ENCODE data around the gene PUS10.
"Not testable (repeated sequence)": the region's sequence is repeated elsewhere in the genome, so short reads cannot be mapped to it uniquely, and the experiment has no call there.

The PUS10 gene

GRCh38 chr2:60984720-60985119 is 33.3 kb downstream of the PUS10 start:
- DNase-seq (ENCODE audit: low spot score) = no peak
- in situ Hi-C loops (cut with MboI; ENCODE audit: low pct_unique_long_range_greater_than_20kb, low sequenced_read_pairs, unreplicated experiment) = no loop called here
- TF ChIP-seq, protein P1, sequence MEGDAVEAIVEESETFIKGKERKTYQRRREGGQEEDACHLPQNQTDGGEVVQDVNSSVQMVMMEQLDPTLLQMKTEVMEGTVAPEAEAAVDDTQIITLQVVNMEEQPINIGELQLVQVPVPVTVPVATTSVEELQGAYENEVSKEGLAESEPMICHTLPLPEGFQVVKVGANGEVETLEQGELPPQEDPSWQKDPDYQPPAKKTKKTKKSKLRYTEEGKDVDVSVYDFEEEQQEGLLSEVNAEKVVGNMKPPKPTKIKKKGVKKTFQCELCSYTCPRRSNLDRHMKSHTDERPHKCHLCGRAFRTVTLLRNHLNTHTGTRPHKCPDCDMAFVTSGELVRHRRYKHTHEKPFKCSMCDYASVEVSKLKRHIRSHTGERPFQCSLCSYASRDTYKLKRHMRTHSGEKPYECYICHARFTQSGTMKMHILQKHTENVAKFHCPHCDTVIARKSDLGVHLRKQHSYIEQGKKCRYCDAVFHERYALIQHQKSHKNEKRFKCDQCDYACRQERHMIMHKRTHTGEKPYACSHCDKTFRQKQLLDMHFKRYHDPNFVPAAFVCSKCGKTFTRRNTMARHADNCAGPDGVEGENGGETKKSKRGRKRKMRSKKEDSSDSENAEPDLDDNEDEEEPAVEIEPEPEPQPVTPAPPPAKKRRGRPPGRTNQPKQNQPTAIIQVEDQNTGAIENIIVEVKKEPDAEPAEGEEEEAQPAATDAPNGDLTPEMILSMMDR (IDR thresholded peaks at IDR 0.05; ENCODE audit: extremely low read depth, insufficient read depth, missing control alignments) = no peak

- DNase-seq (ENCODE audit: low spot score); in situ Hi-C loops (cut with MboI; ENCODE audit: low pct_unique_long_range_greater_than_20kb, low sequenced_read_pairs, unreplicated experiment): not testable (repeated sequence)
These were observed 36.0 kb downstream of the PUS10 start for GRCh38 chr2:60982066-60982465.

DNA sequence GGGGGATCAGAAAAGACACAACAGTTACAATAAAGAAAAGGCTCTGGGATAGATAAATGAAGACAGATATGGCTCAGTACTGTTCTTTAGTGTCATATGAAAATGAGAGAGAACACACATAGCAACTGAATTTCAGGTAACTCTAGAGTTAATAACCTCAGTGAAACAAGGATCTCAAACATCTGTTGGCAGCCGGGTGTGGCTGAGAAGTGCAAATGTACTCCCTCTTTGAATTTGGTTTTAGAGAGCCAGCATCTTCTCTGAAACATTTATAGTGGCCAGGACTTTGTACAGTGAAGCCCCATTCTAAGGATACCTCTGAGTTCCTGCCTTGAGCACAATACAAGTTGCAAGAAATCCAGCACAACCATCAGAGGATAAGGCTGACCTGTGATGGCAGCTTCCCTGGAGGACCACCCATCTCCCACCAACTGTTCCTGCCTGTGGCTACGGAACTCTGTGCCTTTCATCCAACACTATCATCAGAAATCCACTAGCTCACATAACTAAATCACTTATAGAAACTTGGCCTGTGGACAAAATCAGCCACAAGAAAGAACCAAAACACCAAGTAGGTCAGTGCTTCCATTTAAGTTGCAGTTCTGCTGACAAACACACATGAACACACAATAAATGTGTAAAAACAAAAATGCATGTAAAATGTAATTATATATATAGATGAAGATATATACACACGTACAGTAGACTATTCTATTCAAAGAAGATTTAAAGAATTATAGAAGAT is 37.8 kb downstream of the PUS10 start:
- TF ChIP-seq, protein P1 (IDR thresholded peaks at IDR 0.05; ENCODE audit: extremely low read depth, insufficient read depth, missing control alignments) = no peak
- DNase-seq (ENCODE audit: low spot score) = no peak
- in situ Hi-C loops (cut with MboI; ENCODE audit: low pct_unique_long_range_greater_than_20kb, low sequenced_read_pairs, unreplicated experiment) = no loop called here

DNA sequence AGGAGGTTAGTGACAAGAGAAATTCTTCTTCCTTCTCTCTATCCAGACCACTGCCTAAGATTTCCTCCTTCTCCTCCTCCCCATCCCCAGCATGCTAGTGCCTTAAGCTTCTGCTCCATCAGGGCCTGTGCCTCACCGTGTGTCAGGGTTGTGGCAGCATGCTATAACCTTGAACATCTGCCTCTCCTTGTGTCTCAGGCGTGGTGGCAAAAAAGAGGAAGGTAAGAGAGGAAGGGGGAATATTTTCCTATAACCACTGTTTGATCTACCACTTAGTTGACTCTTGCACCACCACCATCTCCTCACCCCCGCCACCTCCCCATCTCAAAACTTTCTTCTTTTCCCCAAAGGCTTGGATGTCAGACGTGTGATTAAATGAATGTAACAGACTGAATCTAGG is 38.8 kb downstream of the PUS10 start:
- no peak for DNase-seq (ENCODE audit: low spot score)
- TF ChIP-seq, protein P1 (IDR thresholded peaks at IDR 0.05; ENCODE audit: extremely low read depth, insufficient read depth, missing control alignments) = no peak

GRCh38 chr2:60977562-60977895 is 40.5 kb downstream of the PUS10 start:
- in situ Hi-C loops (cut with MboI; ENCODE audit: low pct_unique_long_range_greater_than_20kb, low sequenced_read_pairs, unreplicated experiment) = no loop called here
- TF ChIP-seq, protein P1 (IDR thresholded peaks at IDR 0.05; ENCODE audit: extremely low read depth, insufficient read depth, missing control alignments) = no peak
- DNase-seq (ENCODE audit: low spot score) = no peak

More for the DNA sequence above, 38.8 kb downstream of the PUS10 start:
- in situ Hi-C loops (cut with MboI; ENCODE audit: low pct_unique_long_range_greater_than_20kb, low sequenced_read_pairs, unreplicated experiment) = no loop called here

- DNase-seq (ENCODE audit: low spot score) = peak; percentile 51
- in situ Hi-C loops (cut with MboI; ENCODE audit: low pct_unique_long_range_greater_than_20kb, low sequenced_read_pairs, unreplicated experiment) = no loop called here
- TF ChIP-seq, protein P1 (IDR thresholded peaks at IDR 0.05; ENCODE audit: extremely low read depth, insufficient read depth, missing control alignments) = no peak
These were observed 41.0 kb downstream of the PUS10 start for GRCh38 chr2:60976875-60977561.

- in situ Hi-C loops (cut with MboI; ENCODE audit: low pct_unique_long_range_greater_than_20kb, low sequenced_read_pairs, unreplicated experiment) = no loop called here
- DNase-seq (ENCODE audit: low spot score) = no peak
- TF ChIP-seq, protein P1 (IDR thresholded peaks at IDR 0.05; ENCODE audit: extremely low read depth, insufficient read depth, missing control alignments) = no peak
These were observed 41.7 kb downstream of the PUS10 start for GRCh38 chr2:60976256-60976850.

Measured in GM13977 (cell line).